Keratinocyte (primary cell): ENCODE data around the gene DHRS4. TPM values are rescaled to one million over a fixed set of nuclear protein-coding genes. Genes with fewer than 3 reads are reported as not detected.
"Not testable (repeated sequence)": the region's sequence is repeated elsewhere in the genome, so short reads cannot be mapped to it uniquely, and the experiment has no call there.

ENCODE experiments used
- DNase-seq: peaks from one replicate; pipeline ENCODE4 v3.0.0-alpha.2; 2011; ENCODE audit warnings: low read depth, missing footprints, low spot score
- FAIRE-seq: peaks from 2 replicates; lab custom pipeline; 2011; peaks lifted over from hg19 to GRCh38; lab: Jason Lieb, UNC
- H2AFZ ChIP-seq: 2 replicates; pipeline ENCODE4 v1.6.0; 2012; ENCODE audit warnings: low read length, control low read depth, inconsistent platforms; ENCODE audit not compliant: control insufficient read depth
- H3K27ac ChIP-seq: 2 replicates; pipeline ENCODE4 v1.5.1; 2011; ENCODE audit warnings: low read length; ENCODE audit not compliant: control insufficient read depth, insufficient read depth
- H3K27me3 ChIP-seq: 3 replicates; pipeline ENCODE4 v1.6.0; 2011; ENCODE audit warnings: low read length; ENCODE audit not compliant: control insufficient read depth, insufficient read depth; ENCODE audit errors: extremely low read depth
- H3K36me3 ChIP-seq, 2 experiments: 2 replicates in 1 of 2; 3 replicates in 1 of 2; pipeline ENCODE4 v1.5.1; 2011; ENCODE audit warnings: low read length in 2 of 2, mild to moderate bottlenecking in 1 of 2; ENCODE audit not compliant: control insufficient read depth in 2 of 2, insufficient read depth in 2 of 2; ENCODE audit errors: extremely low read depth in 1 of 2
- H3K4me1 ChIP-seq: 3 replicates; pipeline ENCODE4 v1.5.1; 2011; ENCODE audit warnings: low read length; ENCODE audit not compliant: control insufficient read depth, insufficient read depth; ENCODE audit errors: extremely low read depth
- H3K4me2 ChIP-seq: 3 replicates; pipeline ENCODE4 v1.6.0; 2011; ENCODE audit warnings: low read depth, low read length; ENCODE audit not compliant: control insufficient read depth, insufficient read depth; ENCODE audit errors: extremely low read depth
- H3K4me3 ChIP-seq, 3 experiments: fragments of 200-600 bp in 1 of 3; sonication (generic) in 1 of 3; 2 replicates in 2 of 3; 3 replicates in 1 of 3; pipeline ENCODE4 v1.5.1; 2011 to 2016; ENCODE audit warnings: low read length in 3 of 3, mild to moderate bottlenecking in 3 of 3, control low read depth in 2 of 3, inconsistent platforms in 1 of 3, low read depth in 1 of 3, mixed read lengths in 1 of 3, mixed run types in 1 of 3, moderate library complexity in 1 of 3; ENCODE audit not compliant: control insufficient read depth in 2 of 3, insufficient read depth in 2 of 3; ENCODE audit errors: extremely low read depth in 1 of 3
- H3K79me2 ChIP-seq: 2 replicates; pipeline ENCODE4 v1.6.0; 2012; ENCODE audit warnings: low read length; ENCODE audit not compliant: control insufficient read depth, insufficient read depth
- H3K9ac ChIP-seq: 3 replicates; pipeline ENCODE4 v1.6.0; 2011; ENCODE audit warnings: low read length; ENCODE audit not compliant: control insufficient read depth, insufficient read depth; ENCODE audit errors: extremely low read depth
- H3K9me1 ChIP-seq: 3 replicates; pipeline ENCODE4 v1.6.0; 2011; ENCODE audit warnings: low read length; ENCODE audit not compliant: control insufficient read depth, insufficient read depth; ENCODE audit errors: extremely low read depth
- H3K9me3 ChIP-seq: 2 replicates; pipeline ENCODE4 v1.5.1; 2012; ENCODE audit warnings: low read depth, low read length; ENCODE audit not compliant: control insufficient read depth
- H4K20me1 ChIP-seq: 3 replicates; pipeline ENCODE4 v1.6.0; 2011; ENCODE audit warnings: low read length; ENCODE audit not compliant: control insufficient read depth, insufficient read depth; ENCODE audit errors: extremely low read depth
- CTCF ChIP-seq, 3 experiments: IDR thresholded peaks in 1 of 3; conservative IDR thresholded peaks in 1 of 3; optimal IDR thresholded peaks in 1 of 3; 2 replicates in 2 of 3; 3 replicates in 1 of 3; pipeline versions ENCODE3 to v1.5.1; 2011; ENCODE audit warnings: low read length in 3 of 3, mild to moderate bottlenecking in 3 of 3, moderate library complexity in 2 of 3, control low read depth in 1 of 3, inconsistent platforms in 1 of 3; ENCODE audit not compliant: insufficient read depth in 2 of 3; ENCODE audit errors: extremely low read depth in 1 of 3
- EZH2 ChIP-seq: IDR thresholded peaks from one replicate; pipeline ENCODE4 v1.6.1; 2012; ENCODE audit warnings: inconsistent platforms, mild to moderate bottlenecking, low read length, moderate library complexity
- dilution Hi-C: fragments of 300-500 bp; cut with MboI; formaldehyde crosslinking; loops from one replicate; pipeline ENCODE4 v1.7.0; 2020; ENCODE audit warnings: low sequenced_read_pairs; ENCODE audit not compliant: extremely low pct_ligation_motif_present
- polyA plus RNA-seq, 5 experiments: library from polyadenylated mRNA; depleted of rRNA in 3 of 5; stranded (reverse) in 3 of 5; stranded (forward) in 1 of 5; unstranded in 1 of 5; fragments of >200 nt; gene quantifications; 1 replicate in 1 of 5; 2 replicates in 3 of 5; 3 replicates in 1 of 5; pipeline versions ENCODE4 v1.2.1 to v1.2.3, GENCODE V29; 2011 to 2012; ENCODE audit warnings: missing spikeins in 2 of 5, low read depth in 1 of 5, low replicate concordance in 1 of 5

DHRS4 gene
- polyA plus RNA-seq, 1 donor (not counting 4 experiments of a cell fraction or from before 2014, with no cell fraction given): 22.8 TPM

GRCh38 chr14:23941669-23942068 lies 11.9 kb upstream of the DHRS4 start:
- Histone ChIP-seq H3K9me3 (no peaks in the 10 kb centered on the region), H2AFZ (no peak overlapping the region), H3K79me2 (no peaks in the 10 kb centered on the region), H3K9me1 (no peaks in the 10 kb centered on the region), H3K4me2 (no peak overlapping the region), H3K4me1 (no peaks in the 10 kb centered on the region), H3K36me3 (peaks cover 0 to 4% of the 10 kb centered on the region in 2 experiments), H3K27ac (no peak overlapping the region), H4K20me1 (no peaks in the 10 kb centered on the region), H3K4me3 (no peak overlapping the region), H3K9ac (no peak overlapping the region), H3K27me3 (no peaks in the 10 kb centered on the region)
- no peak for DNase-seq
- no peak for FAIRE-seq
- TF ChIP-seq EZH2 (no peak), CTCF (optimal IDR thresholded peaks at IDR 0.05 in 1 of 3, IDR thresholded peaks at IDR 0.05 in 1 of 3, conservative IDR thresholded peaks at IDR 0.05 in 1 of 3; ENCODE audit: extremely low read depth in 1 of 3, insufficient read depth in 2 of 3, low read length in 3 of 3) (no peak)
- dilution Hi-C loops: no loop called here

- Histone ChIP-seq H3K4me3 (no peak overlapping the region), H4K20me1 (no peaks in the 10 kb centered on the region), H3K4me2 (no peak overlapping the region), H3K36me3 (peaks cover 0 to 4% of the 10 kb centered on the region in 2 experiments), H3K27me3 (no peaks in the 10 kb centered on the region), H3K9me1 (no peaks in the 10 kb centered on the region), H3K27ac (no peak overlapping the region), H2AFZ (no peak overlapping the region), H3K9me3 (no peaks in the 10 kb centered on the region), H3K79me2 (no peaks in the 10 kb centered on the region), H3K4me1 (no peaks in the 10 kb centered on the region), H3K9ac (no peak overlapping the region)
- DNase-seq (no peak), FAIRE-seq (no peak)
- TF ChIP-seq EZH2: no peak
- TF ChIP-seq CTCF (optimal IDR thresholded peaks at IDR 0.05 in 1 of 3, IDR thresholded peaks at IDR 0.05 in 1 of 3, conservative IDR thresholded peaks at IDR 0.05 in 1 of 3; ENCODE audit: extremely low read depth in 1 of 3, insufficient read depth in 2 of 3, low read length in 3 of 3): no peak
- dilution Hi-C loops: no loop called here
Observed at GRCh38 chr14:23942587-23942986, 11.0 kb upstream of the DHRS4 start.

GRCh38 chr14:23949069-23949468 lies 4.5 kb upstream of the DHRS4 start:
- H3K4me2 ChIP-seq, H2AFZ ChIP-seq, H3K27ac ChIP-seq, H3K9ac ChIP-seq, H3K9me3 ChIP-seq, H3K4me3 ChIP-seq, H3K36me3 ChIP-seq, FAIRE-seq, H3K4me1 ChIP-seq, H4K20me1 ChIP-seq, H3K9me1 ChIP-seq, H3K27me3 ChIP-seq, DNase-seq, dilution Hi-C loops, H3K79me2 ChIP-seq: not testable (repeated sequence)
